HG03196 (cell line): ENCODE results near the gene SYTL1.

Source experiments
- ATAC-seq: cut with Tn5 transposase; IDR thresholded peaks from one replicate; pipeline ENCODE4 v1.9.1; 2021; ENCODE audit not compliant: unreplicated experiment

Gene SYTL1

GRCh38 chr1:27318136-27318535 is 23.7 kb upstream of the SYTL1 start:
- no peak for ATAC-seq

DNA sequence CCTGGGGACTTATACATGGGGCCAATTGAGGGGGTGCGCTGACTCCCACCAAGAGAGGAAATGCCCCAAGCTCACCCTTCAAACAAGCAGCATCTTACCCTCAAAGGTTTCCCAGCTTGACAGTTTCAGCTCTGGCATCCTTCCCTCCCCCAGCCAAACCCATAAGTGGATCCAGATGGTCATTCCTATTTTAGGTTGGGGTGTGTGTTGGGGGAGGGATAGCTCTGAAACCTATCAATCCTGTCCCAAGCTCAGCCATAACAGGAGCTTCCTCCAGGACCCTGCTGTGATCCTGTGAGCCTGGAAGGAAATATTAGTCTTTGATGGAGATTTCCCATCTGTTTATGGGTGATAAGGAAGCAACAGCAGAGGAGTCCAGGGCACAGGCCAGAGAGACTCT is 23.2 kb upstream of the SYTL1 start:
- no peak for ATAC-seq

DNA sequence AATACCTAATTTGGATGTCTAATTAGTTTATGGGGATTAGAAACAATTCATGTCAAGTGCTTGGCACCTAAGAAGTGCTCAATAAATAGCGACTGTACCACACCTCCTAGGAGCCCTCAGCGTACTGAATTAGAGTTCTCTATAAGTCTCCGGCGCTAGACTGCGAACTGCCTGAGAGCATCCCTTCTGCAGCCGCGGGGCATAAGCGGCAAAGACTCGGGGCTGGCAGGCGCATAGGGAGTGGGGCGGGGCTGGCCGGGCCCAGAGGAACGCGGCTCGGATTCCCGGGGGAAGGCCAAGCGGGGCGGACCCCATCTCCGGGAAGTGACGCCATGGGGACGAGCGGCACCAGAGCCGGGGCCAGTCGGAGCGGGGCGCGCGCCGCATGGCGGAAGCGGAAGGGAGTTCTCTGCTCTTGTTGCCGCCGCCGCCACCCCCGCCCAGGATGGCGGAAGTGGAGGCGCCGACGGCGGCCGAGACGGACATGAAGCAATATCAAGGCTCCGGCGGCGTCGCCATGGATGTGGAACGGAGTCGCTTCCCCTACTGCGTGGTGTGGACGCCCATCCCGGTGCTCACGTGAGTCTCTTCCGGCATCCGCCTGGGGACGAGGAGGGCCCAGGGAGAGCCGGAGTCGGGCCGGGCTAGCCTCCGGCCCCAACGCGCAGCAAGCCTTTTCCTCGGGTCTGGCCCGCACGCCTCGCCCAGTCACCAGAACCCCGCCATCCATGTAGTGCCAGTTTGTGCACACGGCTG is 19.8 kb upstream of the SYTL1 start, which contains the start of gene TMEM222:
Gene TMEM222 (plus strand): TSS at position 351 of the 756 bp plus-strand sequence. CDS start 35 bp downstream, at position 386.
- peak; percentile 91 for ATAC-seq

DNA sequence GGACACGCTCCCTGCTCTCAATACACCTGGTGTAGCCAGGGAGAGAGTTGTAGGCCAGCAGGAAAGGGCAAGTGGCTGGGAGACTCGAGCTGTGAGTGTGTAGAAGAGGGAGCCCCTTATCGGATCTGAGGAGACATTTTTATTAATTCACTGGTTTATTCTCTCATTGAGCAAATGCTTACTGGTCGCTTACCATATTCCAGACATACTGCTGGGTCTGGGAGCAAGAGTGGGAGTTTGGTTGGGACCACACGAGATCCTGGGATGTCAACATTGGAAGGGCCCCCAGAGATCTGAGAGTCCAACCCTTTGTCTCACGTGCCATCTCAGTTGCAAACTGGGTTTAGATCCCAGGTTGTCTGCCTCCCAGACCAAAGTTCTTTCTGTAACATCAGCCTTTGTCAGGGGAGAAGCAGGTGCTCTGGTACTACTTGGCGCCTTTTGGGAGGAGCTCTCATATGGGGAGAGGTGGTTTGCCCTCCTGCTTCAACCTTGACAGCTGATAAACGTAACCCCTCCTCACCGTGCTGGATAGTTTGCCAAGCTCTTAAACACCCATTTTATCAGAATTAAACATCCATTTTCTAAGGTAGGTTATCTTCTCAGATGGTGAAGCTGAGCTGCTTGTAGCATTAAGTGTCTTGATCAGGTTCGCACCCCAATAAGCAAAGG is 19.1 kb upstream of the SYTL1 start:
- no peak for ATAC-seq

- no peak for ATAC-seq
Observed at GRCh38 chr1:27325286-27325685, 16.5 kb upstream of the SYTL1 start.

GRCh38 chr1:27327964-27328363 is 13.9 kb upstream of the SYTL1 start:
- no peak for ATAC-seq

DNA sequence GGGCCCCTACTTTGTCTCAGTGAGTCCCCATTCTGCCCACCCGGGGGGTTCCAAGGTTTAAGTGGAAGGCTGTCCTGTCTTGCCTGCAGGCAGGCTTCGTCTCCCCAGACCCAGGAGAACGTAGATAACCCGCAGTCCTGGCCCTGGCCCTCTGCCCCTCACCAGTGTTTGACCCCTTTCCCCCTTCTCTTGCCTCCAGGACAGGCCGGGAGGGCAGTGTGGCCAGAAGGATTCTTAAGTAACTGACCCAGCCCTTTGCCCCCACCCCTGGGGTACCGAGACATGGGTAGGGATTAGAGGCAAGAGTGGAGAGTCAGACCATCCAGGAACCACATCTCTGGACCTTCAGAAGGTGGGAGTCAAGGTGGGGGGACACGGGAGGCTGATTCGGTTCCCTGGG is 11.0 kb upstream of the SYTL1 start:
- no peak for ATAC-seq

DNA sequence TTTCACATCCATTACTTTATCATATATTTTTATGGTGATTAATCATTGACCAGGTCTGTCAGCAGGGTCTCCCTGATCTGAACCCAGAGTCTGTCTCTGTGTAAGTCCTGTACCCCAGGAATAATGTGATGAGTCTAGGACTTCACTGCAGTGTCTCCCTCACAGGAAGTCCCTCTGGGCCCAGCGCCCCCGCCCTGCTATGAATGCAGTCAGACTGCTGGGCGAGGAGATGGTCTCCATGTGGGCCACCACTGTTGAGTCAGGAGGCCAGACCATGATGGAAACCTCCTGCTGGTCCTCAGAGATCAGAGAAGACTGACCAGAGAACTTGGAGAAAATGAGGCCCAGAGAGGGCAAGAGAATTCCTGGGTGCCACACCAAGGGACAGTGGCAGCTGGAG is 10.4 kb upstream of the SYTL1 start:
- no peak for ATAC-seq

DNA sequence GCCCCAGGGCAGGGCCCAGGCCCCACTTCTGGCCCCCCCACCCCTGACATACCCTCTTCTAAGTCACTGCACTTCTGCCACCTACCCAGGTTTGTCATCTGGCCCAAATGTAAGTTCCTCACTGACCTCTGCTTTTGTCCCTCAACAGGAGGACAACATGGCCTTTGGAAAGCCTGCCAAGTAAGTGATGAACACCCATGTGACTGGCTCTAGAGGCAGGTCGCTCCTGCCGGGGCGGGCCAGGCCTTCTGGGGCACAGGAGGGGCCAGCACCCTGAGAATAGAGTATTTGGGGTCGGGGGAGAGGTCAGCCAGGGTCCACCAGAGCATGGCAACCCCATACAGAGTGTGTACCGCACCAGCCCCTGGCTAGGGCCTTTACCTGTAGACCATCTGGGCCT is 9.9 kb upstream of the SYTL1 start:
- no peak for ATAC-seq

DNA sequence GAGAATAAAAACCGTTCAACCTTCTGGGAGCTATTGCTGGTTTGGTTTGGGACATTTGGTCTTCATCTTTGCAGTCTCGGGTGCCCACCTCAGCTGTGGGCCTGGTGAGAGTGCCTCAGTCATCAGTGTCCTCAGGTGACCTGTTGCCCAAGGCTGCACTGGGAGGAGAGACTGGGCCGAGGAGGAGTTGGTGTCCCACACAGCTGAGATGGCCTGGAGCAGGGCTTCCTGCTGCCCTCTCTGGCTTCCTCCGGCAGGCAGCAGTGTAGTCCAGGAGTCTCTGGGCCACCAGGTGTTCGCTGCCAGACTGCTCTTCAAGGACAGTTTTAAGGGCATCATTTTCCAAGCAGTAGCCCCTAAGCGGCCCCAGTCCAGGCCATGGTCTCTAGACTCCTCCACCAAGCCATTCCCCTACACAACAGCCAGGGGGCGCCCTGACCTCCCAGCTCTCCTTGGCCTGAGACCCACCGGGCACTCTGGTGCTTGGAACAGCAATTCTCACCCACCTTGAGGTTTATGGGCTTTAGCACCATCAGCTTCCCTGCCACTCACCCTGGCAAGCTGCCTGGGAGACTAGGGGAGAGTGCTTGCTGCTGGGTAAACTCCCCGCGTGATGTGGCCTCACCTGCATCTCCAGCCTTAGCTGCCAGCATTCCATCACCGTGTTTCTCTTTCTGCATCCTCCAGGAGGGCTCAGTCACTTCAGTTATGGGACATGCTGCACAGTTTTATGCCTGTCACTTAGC is 9.1 kb upstream of the SYTL1 start:
- no peak for ATAC-seq

DNA sequence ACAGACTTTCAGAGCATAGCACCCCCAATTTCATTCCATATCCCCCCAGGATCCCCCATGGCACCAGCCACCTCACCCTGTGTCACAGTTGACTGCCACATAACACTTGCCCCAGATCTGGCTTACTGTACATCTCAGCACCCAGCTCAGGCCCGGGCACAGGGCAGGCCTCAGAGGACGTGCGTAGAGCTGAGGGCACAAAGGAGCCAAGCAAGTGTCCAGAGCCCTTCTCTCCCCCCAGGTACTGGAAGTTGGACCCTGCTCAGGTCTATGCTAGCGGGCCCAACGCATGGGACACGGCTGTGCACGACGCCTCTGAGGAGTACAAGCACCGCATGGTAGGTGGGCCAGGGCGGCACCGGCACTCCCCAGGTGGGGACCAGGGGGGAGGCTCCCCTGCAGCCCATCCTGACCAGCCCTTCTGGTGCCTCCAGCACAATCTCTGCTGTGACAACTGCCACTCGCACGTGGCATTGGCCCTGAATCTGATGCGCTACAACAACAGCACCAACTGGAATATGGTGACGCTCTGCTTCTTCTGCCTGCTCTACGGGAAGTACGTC is 8.0 kb upstream of the SYTL1 start:
- no peak for ATAC-seq

GRCh38 chr1:27335506-27336422 is 6.1 kb upstream of the SYTL1 start:
- ATAC-seq = no peak

GRCh38 chr1:27336756-27337155 is 5.1 kb upstream of the SYTL1 start:
- ATAC-seq = no peak

DNA sequence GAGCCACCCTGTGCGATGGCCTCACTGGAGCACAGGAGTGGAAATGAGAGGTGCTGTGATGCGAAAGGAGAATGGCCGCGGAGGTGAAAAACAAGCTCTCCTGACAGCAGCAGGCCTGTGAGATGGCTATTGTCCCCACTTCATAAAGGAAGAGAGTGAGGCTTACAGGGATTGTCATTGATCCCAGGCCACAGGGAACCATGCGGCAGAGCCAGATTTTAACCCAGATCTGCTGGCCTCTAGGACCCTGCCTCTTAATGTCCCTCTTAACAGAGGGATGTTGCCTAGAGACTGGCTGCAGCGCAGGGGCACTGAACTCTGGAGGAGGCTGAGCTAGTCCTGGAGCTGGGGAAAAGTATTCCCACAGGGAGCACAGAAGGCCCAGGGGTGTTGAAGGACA is 3.1 kb upstream of the SYTL1 start:
- no peak for ATAC-seq

GRCh38 chr1:27339213-27339612 is 2.6 kb upstream of the SYTL1 start:
- no peak for ATAC-seq

DNA sequence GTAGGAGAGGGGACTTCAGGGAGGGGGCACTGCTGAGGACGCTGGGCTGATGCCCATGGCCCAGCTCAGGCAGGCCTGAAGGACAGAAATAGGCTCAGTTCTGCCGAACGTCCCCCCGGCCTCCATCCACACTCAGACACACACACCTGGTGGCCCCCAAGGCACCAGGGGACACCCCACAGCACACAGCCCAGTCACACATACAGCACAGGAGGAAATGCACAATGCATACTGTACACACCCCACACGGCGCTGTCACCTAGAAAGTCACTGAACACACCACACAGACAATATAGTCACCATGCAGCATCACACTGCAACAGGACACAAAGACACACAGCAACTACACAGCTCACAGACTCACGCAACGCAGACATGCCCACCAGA is 562 bp downstream of the SYTL1 start:
- ATAC-seq = no peak

GRCh38 chr1:27342778-27343638 is 1.2 kb downstream of the SYTL1 start:
- ATAC-seq = peak; percentile 34

DNA sequence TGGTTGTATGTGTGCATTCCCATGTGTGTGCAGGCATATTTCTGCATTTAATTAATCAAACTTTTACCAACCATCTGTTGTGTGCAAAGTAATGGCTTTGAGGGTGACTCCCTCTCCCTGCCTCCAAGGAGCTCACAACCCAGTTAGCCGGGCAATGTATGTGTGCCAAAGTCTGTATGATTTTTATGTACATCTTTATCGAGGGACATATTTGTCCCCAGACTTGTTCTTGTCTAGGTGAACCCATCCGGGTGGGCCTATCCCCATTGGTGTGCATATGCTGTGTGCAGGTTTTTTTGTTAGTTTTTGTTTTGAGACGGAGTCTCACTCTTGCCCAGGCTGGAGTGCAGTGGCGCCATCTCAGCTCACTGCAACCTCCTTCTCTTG is 1.8 kb downstream of the SYTL1 start:
- ATAC-seq = no peak

GRCh38 chr1:27345272-27345671 is 3.5 kb downstream of the SYTL1 start:
- ATAC-seq = no peak

DNA sequence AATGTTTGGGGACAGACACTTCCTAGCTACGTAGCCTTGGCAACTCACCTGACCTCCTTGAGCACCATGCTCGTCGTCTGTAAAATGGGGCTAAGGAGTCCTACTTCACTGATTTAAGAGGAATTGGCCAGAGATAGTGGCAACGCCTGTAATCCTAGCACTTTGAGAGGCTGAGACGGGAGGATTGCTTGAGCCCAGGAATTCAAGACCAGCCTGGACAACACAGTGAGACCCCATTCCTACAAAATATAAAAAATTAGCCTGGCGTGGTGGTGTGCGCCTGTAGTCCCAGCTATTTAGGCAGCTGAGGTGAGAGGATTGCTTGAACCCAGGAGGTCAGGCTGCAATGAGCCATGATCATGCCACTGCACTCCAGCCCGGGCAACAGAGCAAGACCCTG is 4.5 kb downstream of the SYTL1 start:
- no peak for ATAC-seq
